Uterine smooth muscle cell (primary cell): Measurements from ENCODE around the gene KICS2. TPM values are rescaled to one million over a fixed set of nuclear protein-coding genes. Genes with fewer than 3 reads are reported as not detected.

Experiments used
- total RNA-seq: library from RNA; depleted of rRNA; stranded (reverse); fragments of >200 nt; gene quantifications from 2 replicates; pipeline ENCODE4 v1.2.3, GENCODE V29; 2014

Gene KICS2
- 8.9 and 9.1 TPM in 2 replicates for total RNA-seq

DNA sequence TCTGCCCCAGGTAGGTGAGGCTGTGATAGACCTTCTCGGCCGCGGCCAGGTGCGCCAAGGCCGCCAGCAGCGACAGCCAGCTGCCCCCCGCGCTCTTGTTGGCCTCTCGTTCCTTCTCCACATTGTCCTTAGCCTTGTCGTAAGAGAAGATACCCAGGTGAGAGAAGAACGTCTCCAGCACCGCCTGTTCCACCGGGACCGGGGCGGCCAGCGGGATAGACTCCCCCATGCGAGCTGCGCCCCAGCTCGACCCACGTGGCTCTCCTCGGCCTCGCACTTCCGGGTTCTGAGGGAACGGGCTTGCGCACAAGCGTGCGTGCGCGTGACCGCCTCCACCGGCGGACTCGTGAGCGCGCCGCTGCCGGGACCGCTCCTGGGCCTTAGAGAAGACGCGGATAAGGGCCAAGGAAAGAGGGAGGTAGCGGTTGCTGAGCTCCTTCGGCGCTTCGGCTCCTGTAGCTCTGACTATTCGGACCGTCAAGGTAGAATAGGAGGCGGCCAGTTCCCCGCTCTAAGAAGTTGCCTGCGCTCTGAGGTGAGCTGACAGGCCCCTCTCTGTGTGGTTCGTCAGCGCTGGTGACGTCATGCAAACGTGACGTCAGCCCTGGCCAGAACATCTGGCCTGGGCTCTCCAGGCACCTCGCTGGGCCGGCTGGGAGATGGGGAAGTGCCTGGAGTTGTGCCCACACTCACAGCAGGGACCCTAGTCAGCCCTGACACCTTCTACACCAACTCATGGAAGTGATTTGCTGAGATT, at the start of gene KICS2:
Gene KICS2, minus strand, starts transcription at position 288 of the 757 bp plus-strand sequence. Its CDS starts 59 bp downstream, at position 229.

Other genes starting within 250 kb of the KICS2 start
- gene C12orf56, start 168.5 kb upstream of the KICS2 start, total RNA-seq = 3.3 and 3.9 TPM in 2 replicates
- 164 and 231 TPM in 2 replicates for gene XPOT, start 182.1 kb upstream of the KICS2 start, total RNA-seq
- 47.8 and 48.1 TPM in 2 replicates for gene TBK1, start 229.8 kb upstream of the KICS2 start, total RNA-seq